GM18520 (cell line): Measurements from ENCODE around the gene OBSL1.

Experiments used
- ATAC-seq: cut with Tn5 transposase; IDR thresholded peaks from one replicate; pipeline ENCODE4 v1.9.1; 2021; ENCODE audit not compliant: unreplicated experiment

The OBSL1 gene

GRCh38 chr2:219516888-219517287, 54.5 kb downstream of the OBSL1 start:
- no peak for ATAC-seq

- no peak for ATAC-seq
Observed at GRCh38 chr2:219515874-219516629, 55.3 kb downstream of the OBSL1 start.

GRCh38 chr2:219514836-219515235, 56.5 kb downstream of the OBSL1 start:
- no peak for ATAC-seq

GRCh38 chr2:219514196-219514761, 57.1 kb downstream of the OBSL1 start, which contains the start of gene ASIC4:
Gene ASIC4 (plus strand): TSS chr2:219514482. CDS start chr2:219514725, 243 bp downstream.
- no peak for ATAC-seq

- ATAC-seq, result no peak
Observed at GRCh38 chr2:219513787-219514186, 57.6 kb downstream of the OBSL1 start.

- ATAC-seq, result no peak
Observed at GRCh38 chr2:219512524-219513216, 58.7 kb downstream of the OBSL1 start.

GRCh38 chr2:219511547-219512325, 59.6 kb downstream of the OBSL1 start:
- no peak for ATAC-seq

GRCh38 chr2:219510512-219511135, 60.7 kb downstream of the OBSL1 start:
- no peak for ATAC-seq

- ATAC-seq, result no peak
Observed at GRCh38 chr2:219509780-219510511, 61.4 kb downstream of the OBSL1 start.

- no peak for ATAC-seq
Observed at GRCh38 chr2:219508971-219509779, 62.2 kb downstream of the OBSL1 start.

GRCh38 chr2:219508444-219508734, 63.0 kb downstream of the OBSL1 start:
- no peak for ATAC-seq

- ATAC-seq, result no peak
Observed at GRCh38 chr2:219507581-219508443, 63.5 kb downstream of the OBSL1 start.

- no peak for ATAC-seq
Observed at GRCh38 chr2:219506802-219507526, 64.4 kb downstream of the OBSL1 start.

- no peak for ATAC-seq
Observed at GRCh38 chr2:219506153-219506801, 65.1 kb downstream of the OBSL1 start.

GRCh38 chr2:219505585-219505984, 65.8 kb downstream of the OBSL1 start:
- ATAC-seq, result no peak

- ATAC-seq, result no peak
Observed at GRCh38 chr2:219502618-219503017, 68.7 kb downstream of the OBSL1 start.

- no peak for ATAC-seq
Observed at GRCh38 chr2:219501849-219502248, 69.5 kb downstream of the OBSL1 start.
